Measurements from ENCODE around the gene CDKL4. TPM values are rescaled to one million over a fixed set of nuclear protein-coding genes. Genes with fewer than 3 reads are reported as not detected.

CDKL4 gene
- total and polyA plus RNA-seq, 2 of the 13 experiments (the other 11 are each of a cell fraction or from before 2014, with no cell fraction given), result 0.29 to 0.50 TPM

DNA sequence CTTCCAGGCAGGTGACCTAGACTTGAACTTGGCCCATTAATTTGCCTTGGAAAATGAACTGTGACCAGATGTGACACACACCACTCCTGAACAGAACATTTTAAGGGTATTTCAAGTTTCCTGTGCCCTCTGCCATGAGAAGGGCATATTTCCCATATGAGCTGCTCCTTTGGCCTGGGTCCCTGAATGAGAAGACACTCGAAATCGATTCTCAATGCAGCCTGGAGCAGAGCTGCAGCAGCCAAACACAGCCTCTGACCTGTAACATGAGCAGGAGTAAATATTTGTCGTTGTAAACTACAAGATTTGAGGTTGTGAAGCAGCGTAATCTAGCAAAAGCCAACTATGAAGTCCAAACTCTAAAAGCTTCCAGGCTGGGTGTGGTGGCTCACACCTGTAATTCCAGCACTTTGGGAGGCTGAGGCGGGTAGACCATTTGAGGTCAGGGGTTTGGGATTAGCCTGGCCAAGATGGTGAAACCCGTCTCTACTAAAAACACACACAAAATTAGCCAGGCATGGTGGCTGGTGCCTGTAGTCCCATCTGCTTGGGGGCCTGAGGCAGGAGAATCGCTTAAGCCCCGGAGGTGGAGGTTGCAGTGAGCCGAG lies 92.8 kb downstream of the CDKL4 start (continued):
- TF ChIP-seq, protein P1, sequence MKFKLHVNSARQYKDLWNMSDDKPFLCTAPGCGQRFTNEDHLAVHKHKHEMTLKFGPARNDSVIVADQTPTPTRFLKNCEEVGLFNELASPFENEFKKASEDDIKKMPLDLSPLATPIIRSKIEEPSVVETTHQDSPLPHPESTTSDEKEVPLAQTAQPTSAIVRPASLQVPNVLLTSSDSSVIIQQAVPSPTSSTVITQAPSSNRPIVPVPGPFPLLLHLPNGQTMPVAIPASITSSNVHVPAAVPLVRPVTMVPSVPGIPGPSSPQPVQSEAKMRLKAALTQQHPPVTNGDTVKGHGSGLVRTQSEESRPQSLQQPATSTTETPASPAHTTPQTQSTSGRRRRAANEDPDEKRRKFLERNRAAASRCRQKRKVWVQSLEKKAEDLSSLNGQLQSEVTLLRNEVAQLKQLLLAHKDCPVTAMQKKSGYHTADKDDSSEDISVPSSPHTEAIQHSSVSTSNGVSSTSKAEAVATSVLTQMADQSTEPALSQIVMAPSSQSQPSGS (CRISPR knock-in tag; IDR thresholded peaks at IDR 0.05), result peak; percentile 72
- TF ChIP-seq SNAI1 (CRISPR knock-in tag; IDR thresholded peaks at IDR 0.05; ENCODE audit: borderline replicate concordance) (0 out of 2 replicates have a peak, but pooled peaks have one; percentile 58), CREM (IDR thresholded peaks at IDR 0.05) (peak; percentile 76), CREM (CRISPR knock-in tag; IDR thresholded peaks at IDR 0.05) (no peak), AHDC1 (CRISPR knock-in tag; IDR thresholded peaks at IDR 0.05; ENCODE audit: borderline replicate concordance) (peak; percentile 97), ZNF792 (CRISPR knock-in tag; IDR thresholded peaks at IDR 0.05) (peak; percentile 39; the same call in 1 of the 2 replicates), ZNF451 (CRISPR knock-in tag; IDR thresholded peaks at IDR 0.05) (no peak), FOXK1 (CRISPR knock-in tag; IDR thresholded peaks at IDR 0.05; ENCODE audit: borderline replicate concordance, low read depth) (peak; percentile 93), ZNF850 (CRISPR knock-in tag; conservative IDR thresholded peaks at IDR 0.05) (no peak), ZNF777 (CRISPR knock-in tag; IDR thresholded peaks at IDR 0.05) (no peak), ZNF232 (CRISPR knock-in tag; IDR thresholded peaks at IDR 0.05; ENCODE audit: borderline replicate concordance) (no peak), CHCHD3 (CRISPR knock-in tag; IDR thresholded peaks at IDR 0.05) (no peak), ZNF563 (CRISPR knock-in tag; IDR thresholded peaks at IDR 0.05) (peak; percentile 49; the same call in 1 of the 2 replicates), POLR2G (IDR thresholded peaks at IDR 0.05; ENCODE audit: low read depth, low read length) (no peak), ZNF329 (CRISPR knock-in tag; IDR thresholded peaks at IDR 0.05; ENCODE audit: low read depth) (no peak), PAWR (CRISPR knock-in tag; IDR thresholded peaks at IDR 0.05; ENCODE audit: borderline replicate concordance) (no peak), ZNF710 (CRISPR knock-in tag; IDR thresholded peaks at IDR 0.05; ENCODE audit: borderline replicate concordance) (peak; percentile 76; the same call in 1 of the 2 replicates), POGZ (CRISPR knock-in tag; IDR thresholded peaks at IDR 0.05) (peak; percentile 92), ZNF773 (CRISPR knock-in tag; IDR thresholded peaks at IDR 0.05; ENCODE audit: borderline replicate concordance) (no peak), POGK (CRISPR knock-in tag; conservative IDR thresholded peaks at IDR 0.05) (peak; percentile 57; the same call in 1 of the 2 replicates)

Measured in HepG2 (cell line).